Psoas muscle (tissue), 8 donors: ENCODE data around the gene MBOAT7. TPM values are rescaled to one million over a fixed set of nuclear protein-coding genes. Genes with fewer than 3 reads are reported as not detected.

ENCODE experiments used
- ATAC-seq, 4 donors: fragments of 200-7000 bp; cut with Tn5 transposase; one replicate each; pipeline ENCODE4 v1.9.1; 2020; ENCODE audit warnings: moderate library complexity in 3 of 4, mild to moderate bottlenecking in 2 of 4
- DNase-seq, 2 donors: peaks; one replicate each; pipeline ENCODE4 v3.0.0-alpha.2; 2020
- H3K27ac ChIP-seq: fragments of 200-600 bp; one replicate; pipeline ENCODE4 v1.8.0; 2022
- H3K27me3 ChIP-seq, 3 donors: fragments of 200-600 bp in 1 of 3; one replicate each; pipeline versions ENCODE4 v1.6.1 to v1.8.0; 2013 to 2022; ENCODE audit warnings: low read length in 2 of 3, mild to moderate bottlenecking in 2 of 3, moderate library complexity in 1 of 3; ENCODE audit not compliant: insufficient read depth in 3 of 3
- H3K36me3 ChIP-seq, 2 donors: fragments of 200-600 bp in 1 of 2; one replicate each; pipeline versions ENCODE4 v1.6.1 to v1.8.0; 2013 to 2022; ENCODE audit warnings: low read depth in 1 of 2, mild to moderate bottlenecking in 1 of 2, moderate library complexity in 1 of 2; ENCODE audit not compliant: insufficient read depth in 1 of 2
- H3K4me1 ChIP-seq: fragments of 200-600 bp; one replicate; pipeline ENCODE4 v1.8.0; 2022
- H3K4me3 ChIP-seq: fragments of 200-600 bp; one replicate; pipeline ENCODE4 v1.8.0; 2022; ENCODE audit warnings: mild to moderate bottlenecking
- H3K9me3 ChIP-seq: fragments of 200-600 bp; one replicate; pipeline ENCODE4 v1.8.0; 2022
- CTCF ChIP-seq: fragments of 200-600 bp; IDR thresholded peaks from one replicate; pipeline ENCODE4 v1.8.0; 2022; ENCODE audit warnings: antibody characterized with exemption
- WGBS, 3 donors: extraction: QIAGEN DNeasy Blood & Tissue Kit; methylation state at CpG; one replicate each; pipeline versions ENCODE4 v1.1.6 to v1.1.7; 2013; 5-methylcytosine and 5-hydroxymethylcytosine counted together
- intact Hi-C, 2 donors: fragments of 100-400 bp; cut with DNase I; formaldehyde crosslinking; loops; one replicate each; pipeline versions ENCODE4 v1.11.0 to v1.14.2; 2022
- polyA plus RNA-seq, 3 donors: library from polyadenylated mRNA; stranded (reverse); fragments of 200-250 nt; gene quantifications; one replicate each; pipeline ENCODE4 v1.2.3, GENCODE V29; 2013
- total RNA-seq, 4 donors: library from RNA; stranded (reverse); fragmentation: NEBNext Ultra II Directional in 2 of 4; extraction: Animal tissue kit (Norgen Biotek cat#: 25700) in 2 of 4; gene quantifications; one replicate each; pipeline versions ENCODE4 v1.2.1 to v1.2.4, GENCODE V29; 2021 to 2023
- donor health status: healthy with polysubstance abuse.
- donor health status: DM: no; HTN: no; CAD: no; lungs with moderate emphysema.
- donor health status: Bipolar disorder and iron deficiency.
- donor health status: healthy.
- donor health status: DM: yes; HTN: yes; CAD: no.
- donor health status: DM: no; HTN: no; CAD: no.
- donor health status: DM: no; HTN: no; CAD: no.
- donor health status: DM: yes; HTN: yes; CAD: no.

Gene MBOAT7
- total and polyA plus RNA-seq, 7 donors = 6.2 to 17.8 (median 10.1) TPM

- DNase-seq (no peak), ATAC-seq (no peak)
- intact Hi-C loops = no loop called here
- WGBS, 3 donors = 82 to 89% (median 88%) methylated on average over 9 to 12 of the region's 12 CpGs
- no peak for TF ChIP-seq CTCF
- Histone ChIP-seq H3K9me3 (no peaks in the 10 kb centered on the region), H3K27ac (no peak overlapping the region), H3K4me3 (no peak overlapping the region), H3K27me3 (no peaks in the 10 kb centered on the region), H3K4me1 (peaks cover 35% of the 10 kb centered on the region), H3K36me3 (peaks cover 12 to 25% of the 10 kb centered on the region in 2 donors)
These were observed 21.9 kb upstream of the MBOAT7 start for GRCh38 chr19:54211235-54211634.

GRCh38 chr19:54209811-54210494 lies 20.6 kb upstream of the MBOAT7 start:
- intact Hi-C loops = no loop called here
- H3K4me1 ChIP-seq = peaks cover 47% of the 10 kb centered on the region
- TF ChIP-seq CTCF = no peak

GRCh38 chr19:54209058-54209810 lies 19.9 kb upstream of the MBOAT7 start:
- no peak for TF ChIP-seq CTCF
- Histone ChIP-seq H3K36me3 (peaks cover 16 to 45% of the 10 kb centered on the region in 2 donors), H3K27me3 (no peaks in the 10 kb centered on the region), H3K27ac (peak overlapping the region; percentile 79), H3K4me1 (peaks cover 54% of the 10 kb centered on the region), H3K4me3 (no peak overlapping the region), H3K9me3 (no peaks in the 10 kb centered on the region)
- intact Hi-C loops = no loop called here
- ATAC-seq = peak; percentile 7 to 28 (median 15)
- DNase-seq = no peak
- WGBS, 3 donors = 49 to 60% (median 57%) methylated on average over 19 to 24 of the region's 24 CpGs

More at GRCh38 chr19:54209811-54210494, 20.6 kb upstream of the MBOAT7 start:
- ATAC-seq (peak; percentile 81 to 85 (median 84)), DNase-seq (peak; percentile 89 to 90)
- Histone ChIP-seq H3K36me3 (peaks cover 14 to 38% of the 10 kb centered on the region in 2 donors), H3K27me3 (no peaks in the 10 kb centered on the region), H3K27ac (peak overlapping the region; percentile 79), H3K9me3 (no peaks in the 10 kb centered on the region), H3K4me3 (no peak overlapping the region)
- 48 to 51% (median 49%) methylated on average over 10 of the region's 10 CpGs for WGBS, 3 donors

GRCh38 chr19:54208784-54209057 lies 19.3 kb upstream of the MBOAT7 start:
- Histone ChIP-seq H3K36me3 (peaks cover 16 to 50% of the 10 kb centered on the region in 2 donors), H3K27ac (peak overlapping the region; percentile 79), H3K27me3 (no peaks in the 10 kb centered on the region), H3K9me3 (no peaks in the 10 kb centered on the region), H3K4me1 (peaks cover 59% of the 10 kb centered on the region), H3K4me3 (no peak overlapping the region)
- WGBS, 3 donors = 50 to 58% (median 53%) methylated on average over 8 of the region's 8 CpGs
- peak in 1 of 4 donors; percentile 1 for ATAC-seq
- no peak for DNase-seq
- no peak for TF ChIP-seq CTCF
- intact Hi-C loops = no loop called here
